ENCODE measurements around the gene C2orf66.

The C2orf66 gene

DNA sequence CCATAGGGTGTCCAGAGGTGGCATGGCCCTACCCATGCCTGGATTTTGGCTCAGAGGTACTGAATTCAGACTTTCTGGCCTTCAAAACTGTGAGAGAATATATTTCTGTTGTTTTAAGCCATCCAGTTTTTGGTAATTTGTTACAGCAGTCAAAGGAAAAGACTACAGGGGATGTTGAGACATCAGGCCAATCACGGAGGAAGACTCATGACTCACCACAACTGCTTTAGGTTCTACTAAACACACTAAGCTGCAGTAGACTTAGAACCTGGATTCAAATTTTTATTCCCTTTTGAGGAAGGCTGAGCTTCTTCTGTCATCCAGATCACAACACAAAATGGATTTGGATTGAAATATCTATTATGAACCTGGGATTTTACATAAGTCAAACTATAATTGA is 12.0 kb upstream of the C2orf66 start:
- Histone ChIP-seq H3K9me2 (replicated peaks; ENCODE audit: insufficient read depth, low read length) (no peaks in the 10 kb centered on the region), H3K4me3 (ENCODE audit: insufficient read depth, low read length, poor library complexity, severe bottlenecking) (no peak overlapping the region), H3K79me2 (ENCODE audit: insufficient read depth, low read length) (no peaks in the 10 kb centered on the region), H4K20me1 (ENCODE audit: low read depth, low read length) (no peaks in the 10 kb centered on the region), H3K9ac (ENCODE audit: low read length) (no peak overlapping the region), H2AFZ (ENCODE audit: low read depth, low read length, severe bottlenecking) (no peak overlapping the region), H3K9me3 (ENCODE audit: insufficient read depth, low read length) (no peaks in the 10 kb centered on the region), H3K36me3 (ENCODE audit: low read length) (no peaks in the 10 kb centered on the region), H3F3A (ENCODE audit: insufficient read depth) (no peaks in the 10 kb centered on the region), H3K27me3 (ENCODE audit: low read length) (no peaks in the 10 kb centered on the region), H3K4me2 (ENCODE audit: low read depth, low read length, poor library complexity, severe bottlenecking) (no peak overlapping the region), H3K27ac (ENCODE audit: low read depth, low read length) (no peak overlapping the region)
- no peak for TF ChIP-seq EZH2phosphoT487 (conservative IDR thresholded peaks at IDR 0.05; ENCODE audit: low read length)
- TF ChIP-seq, protein P1, sequence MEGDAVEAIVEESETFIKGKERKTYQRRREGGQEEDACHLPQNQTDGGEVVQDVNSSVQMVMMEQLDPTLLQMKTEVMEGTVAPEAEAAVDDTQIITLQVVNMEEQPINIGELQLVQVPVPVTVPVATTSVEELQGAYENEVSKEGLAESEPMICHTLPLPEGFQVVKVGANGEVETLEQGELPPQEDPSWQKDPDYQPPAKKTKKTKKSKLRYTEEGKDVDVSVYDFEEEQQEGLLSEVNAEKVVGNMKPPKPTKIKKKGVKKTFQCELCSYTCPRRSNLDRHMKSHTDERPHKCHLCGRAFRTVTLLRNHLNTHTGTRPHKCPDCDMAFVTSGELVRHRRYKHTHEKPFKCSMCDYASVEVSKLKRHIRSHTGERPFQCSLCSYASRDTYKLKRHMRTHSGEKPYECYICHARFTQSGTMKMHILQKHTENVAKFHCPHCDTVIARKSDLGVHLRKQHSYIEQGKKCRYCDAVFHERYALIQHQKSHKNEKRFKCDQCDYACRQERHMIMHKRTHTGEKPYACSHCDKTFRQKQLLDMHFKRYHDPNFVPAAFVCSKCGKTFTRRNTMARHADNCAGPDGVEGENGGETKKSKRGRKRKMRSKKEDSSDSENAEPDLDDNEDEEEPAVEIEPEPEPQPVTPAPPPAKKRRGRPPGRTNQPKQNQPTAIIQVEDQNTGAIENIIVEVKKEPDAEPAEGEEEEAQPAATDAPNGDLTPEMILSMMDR (IDR thresholded peaks at IDR 0.05; ENCODE audit: insufficient read depth, low read length, poor library complexity, severe bottlenecking) = no peak

DNA sequence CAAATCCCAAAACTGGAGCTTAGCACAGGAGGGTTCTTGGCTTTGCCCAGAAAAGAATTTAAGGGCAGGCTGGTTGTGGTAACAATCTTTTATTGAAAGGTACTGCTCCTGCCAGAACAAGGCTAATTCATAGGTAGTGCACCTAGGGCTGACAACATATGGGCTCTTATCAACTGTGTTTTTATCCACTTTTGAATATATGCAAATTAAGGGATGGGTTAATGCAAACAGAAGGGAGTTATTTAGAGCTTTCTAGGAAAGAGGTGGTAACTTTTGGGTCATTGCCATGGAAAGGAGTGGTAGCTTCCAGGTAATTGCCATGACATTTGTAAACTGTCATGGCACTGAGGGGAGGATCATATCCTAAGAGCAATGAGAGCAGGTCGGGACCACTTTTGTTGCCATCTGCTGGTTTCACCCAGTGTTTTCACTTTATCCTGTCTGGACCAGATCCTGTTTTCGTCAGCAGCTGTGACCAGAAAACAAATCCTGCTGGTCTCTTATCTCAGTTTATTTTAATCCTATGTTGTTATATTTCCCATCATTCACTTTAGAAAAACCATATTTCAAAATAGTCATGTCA is 981 bp downstream of the C2orf66 start:
- H3K4me3 ChIP-seq (ENCODE audit: insufficient read depth, low read length, poor library complexity, severe bottlenecking) = no peak overlapping the region
- no peaks in the 10 kb centered on the region for H3K9me2 ChIP-seq (replicated peaks; ENCODE audit: insufficient read depth, low read length)
- H4K20me1 ChIP-seq (ENCODE audit: low read depth, low read length) = no peaks in the 10 kb centered on the region
- no peaks in the 10 kb centered on the region for H3K79me2 ChIP-seq (ENCODE audit: insufficient read depth, low read length)
- no peak overlapping the region for H2AFZ ChIP-seq (ENCODE audit: low read depth, low read length, severe bottlenecking)
- no peaks in the 10 kb centered on the region for H3K36me3 ChIP-seq (ENCODE audit: low read length)
- no peak overlapping the region for H3K27ac ChIP-seq (ENCODE audit: low read depth, low read length)
- no peaks in the 10 kb centered on the region for H3F3A ChIP-seq (ENCODE audit: insufficient read depth)
- H3K27me3 ChIP-seq (ENCODE audit: low read length) = no peaks in the 10 kb centered on the region
- H3K4me2 ChIP-seq (ENCODE audit: low read depth, low read length, poor library complexity, severe bottlenecking) = no peak overlapping the region
- no peaks in the 10 kb centered on the region for H3K9me3 ChIP-seq (ENCODE audit: insufficient read depth, low read length)
- TF ChIP-seq, protein P1 (IDR thresholded peaks at IDR 0.05; ENCODE audit: insufficient read depth, low read length, poor library complexity, severe bottlenecking) = no peak
- no peak for TF ChIP-seq EZH2phosphoT487 (conservative IDR thresholded peaks at IDR 0.05; ENCODE audit: low read length)
- no peak overlapping the region for H3K9ac ChIP-seq (ENCODE audit: low read length)

GRCh38 chr2:196804381-196804780 is 4.8 kb downstream of the C2orf66 start:
- Histone ChIP-seq H3K4me3 (ENCODE audit: insufficient read depth, low read length, poor library complexity, severe bottlenecking) (no peak overlapping the region), H3K36me3 (ENCODE audit: low read length) (no peaks in the 10 kb centered on the region), H3K4me2 (ENCODE audit: low read depth, low read length, poor library complexity, severe bottlenecking) (no peak overlapping the region), H3K9ac (ENCODE audit: low read length) (no peak overlapping the region), H3K79me2 (ENCODE audit: insufficient read depth, low read length) (peaks cover under 1% of the 10 kb centered on the region), H3K9me3 (ENCODE audit: insufficient read depth, low read length) (no peaks in the 10 kb centered on the region), H2AFZ (ENCODE audit: low read depth, low read length, severe bottlenecking) (no peak overlapping the region), H3K9me2 (replicated peaks; ENCODE audit: insufficient read depth, low read length) (no peaks in the 10 kb centered on the region), H3K27ac (ENCODE audit: low read depth, low read length) (no peak overlapping the region), H3F3A (ENCODE audit: insufficient read depth) (0 out of 2 replicates have a peak, but pooled peaks cover 6% of the 10 kb centered on the region), H3K27me3 (ENCODE audit: low read length) (no peaks in the 10 kb centered on the region), H4K20me1 (ENCODE audit: low read depth, low read length) (no peaks in the 10 kb centered on the region)
- TF ChIP-seq, protein P1 (IDR thresholded peaks at IDR 0.05; ENCODE audit: insufficient read depth, low read length, poor library complexity, severe bottlenecking) = no peak
- TF ChIP-seq EZH2phosphoT487 (conservative IDR thresholded peaks at IDR 0.05; ENCODE audit: low read length) = no peak
